Upper lobe of left lung (tissue), 6 donors: ENCODE measurements around the gene GNG13. TPM values are rescaled to one million over a fixed set of nuclear protein-coding genes. Genes with fewer than 3 reads are reported as not detected.
A peak's percentile ranks its signal among the peaks of the same experiment; 100 is the strongest.
"Not testable (repeated sequence)": the region's sequence is repeated elsewhere in the genome, so short reads cannot be mapped to it uniquely, and the experiment has no call there.

Experiments
- ATAC-seq, 2 donors: fragments of 200-7000 bp; cut with Tn5 transposase; one replicate each; pipeline ENCODE4 v1.9.1; 2022; ENCODE audit warnings: mild to moderate bottlenecking in 2 of 2, moderate library complexity in 2 of 2; ENCODE audit not compliant: low FRiP score in 2 of 2
- DNase-seq, 2 donors: peaks; one replicate each; pipeline ENCODE4 v3.0.0-alpha.2; 2019 to 2020
- H3K27ac ChIP-seq, 4 donors: fragments of 200-600 bp; sonication (generic); one replicate each; pipeline ENCODE4 v1.5.1; 2016 to 2019
- H3K27me3 ChIP-seq, 4 donors: fragments of 200-600 bp; sonication (generic); one replicate each; pipeline ENCODE4 v1.5.1; 2017 to 2019
- H3K36me3 ChIP-seq, 4 donors: fragments of 200-600 bp; sonication (generic); one replicate each; pipeline ENCODE4 v1.5.1; 2016 to 2019
- H3K4me1 ChIP-seq, 4 donors: fragments of 200-600 bp; sonication (generic); one replicate each; pipeline ENCODE4 v1.5.1; 2018 to 2019
- H3K4me3 ChIP-seq, 4 donors: fragments of 200-600 bp; sonication (generic); one replicate each; pipeline ENCODE4 v1.5.1; 2017 to 2019; ENCODE audit warnings: mild to moderate bottlenecking in 2 of 4, moderate library complexity in 1 of 4
- H3K9me3 ChIP-seq, 4 donors: fragments of 200-600 bp; sonication (generic); one replicate each; pipeline ENCODE4 v1.5.1; 2018 to 2019
- EP300 ChIP-seq, 4 donors: sonication (generic); formaldehyde crosslinking; IDR thresholded peaks; one replicate each; pipeline ENCODE4 v1.5.1; 2017; ENCODE audit warnings: antibody characterized with exemption in 4 of 4, control low read depth in 2 of 4
- POLR2A ChIP-seq, 4 donors: fragments of 450-650 bp; IDR thresholded peaks; one replicate each; pipeline ENCODE4 v1.5.1; 2016 to 2017; ENCODE audit warnings: antibody characterized with exemption in 4 of 4, mild to moderate bottlenecking in 2 of 4
- POLR2AphosphoS5 ChIP-seq, 2 donors: sonication (generic); formaldehyde crosslinking; IDR thresholded peaks; one replicate each; pipeline ENCODE4 v1.5.1; 2017; ENCODE audit warnings: antibody characterized with exemption in 2 of 2
- WGBS, 2 donors: methylation state at CpG; one replicate each; pipeline ENCODE4 v1.1.5; 2017 to 2018; 5-methylcytosine and 5-hydroxymethylcytosine counted together
- total RNA-seq, 6 donors: library from RNA; depleted of rRNA in 4 of 6; stranded (reverse); fragments of >200 nt in 4 of 6; gene quantifications; one replicate each; pipeline versions ENCODE4 v1.1.0 to v1.2.1, GENCODE V29; 2016 to 2021
- TF ChIP-seq, protein P1 (sequence below), 6 experiments: fragments of 450-650 bp in 4 of 6; fragments of 200-600 bp in 2 of 6; sonication (generic) in 2 of 6; IDR thresholded peaks; one replicate each; pipeline ENCODE4 v1.5.1; 2016 to 2019; ENCODE audit warnings: antibody characterized with exemption in 6 of 6
- donor health status: DM: no; HTN: no; CAD: no; lungs with moderate emphysema.
- donor health status: DM: no; HTN: yes; CAD: no; lungs with severe emphysema.

The GNG13 gene
- total RNA-seq, 6 donors from 2014 or later = not detected

DNA sequence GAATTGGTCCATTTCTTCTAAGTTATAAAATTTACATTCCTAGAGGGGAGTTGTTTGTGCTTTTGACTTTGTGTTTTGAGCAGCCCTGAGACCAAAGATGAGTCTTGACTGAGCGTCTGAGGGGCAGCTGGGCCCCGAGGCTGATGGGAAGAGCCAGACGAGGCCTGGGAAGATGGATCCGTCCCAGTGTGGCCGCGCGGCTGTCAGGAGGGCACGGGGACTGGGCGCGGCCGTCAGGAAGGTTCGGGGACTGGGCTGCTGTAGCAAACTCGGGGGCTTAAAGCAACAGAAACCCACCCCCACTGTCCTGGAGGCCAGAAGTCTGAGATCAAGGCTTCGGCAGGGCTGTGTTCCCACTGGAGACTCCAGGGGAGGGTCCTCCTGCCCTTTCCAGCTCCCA, 38.2 kb upstream of the GNG13 start:
- H3K27ac ChIP-seq = no peak overlapping the region
- WGBS, 2 donors = 91 to 92% methylated on average over 14 of the region's 14 CpGs
- no peaks in the 10 kb centered on the region for H3K27me3 ChIP-seq
- no peak for TF ChIP-seq EP300 (IDR thresholded peaks at IDR 0.05)
- no peak overlapping the region for H3K4me3 ChIP-seq
- H3K9me3 ChIP-seq = peaks cover 6 to 23% (median 16%) of the 10 kb centered on the region in 4 donors
- H3K36me3 ChIP-seq = no peaks in the 10 kb centered on the region
- DNase-seq (peak in 1 of 2 donors; percentile 56), ATAC-seq (no peak)
- no peaks in the 10 kb centered on the region for H3K4me1 ChIP-seq

DNA sequence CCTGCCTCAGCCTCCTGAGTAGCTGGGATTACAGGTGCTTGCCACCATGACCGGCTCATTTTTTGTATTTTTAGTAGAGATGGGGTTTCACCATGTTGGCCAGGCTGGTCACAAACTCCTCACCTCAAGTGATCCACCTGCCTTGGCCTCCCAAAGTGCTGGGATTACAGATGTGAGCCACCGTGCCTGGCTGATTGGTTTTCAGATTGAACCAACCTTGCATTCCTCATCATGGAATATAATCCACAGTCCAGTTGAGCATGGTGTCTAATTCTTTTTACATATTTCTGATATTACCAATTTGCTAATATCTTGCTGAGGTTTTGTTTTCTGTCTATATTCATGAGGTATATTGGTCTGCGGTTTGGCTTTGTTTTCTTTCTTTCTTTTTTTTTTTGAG, 36.3 kb upstream of the GNG13 start:
- not testable (repeated sequence) for ATAC-seq, H3K36me3 ChIP-seq, DNase-seq, H3K27ac ChIP-seq, H3K4me1 ChIP-seq, H3K4me3 ChIP-seq, H3K27me3 ChIP-seq
- WGBS, 2 donors = 84 to 97% methylated on average over 3 of the region's 3 CpGs
- H3K9me3 ChIP-seq = peaks cover 6 to 23% (median 16%) of the 10 kb centered on the region in 4 donors

DNA sequence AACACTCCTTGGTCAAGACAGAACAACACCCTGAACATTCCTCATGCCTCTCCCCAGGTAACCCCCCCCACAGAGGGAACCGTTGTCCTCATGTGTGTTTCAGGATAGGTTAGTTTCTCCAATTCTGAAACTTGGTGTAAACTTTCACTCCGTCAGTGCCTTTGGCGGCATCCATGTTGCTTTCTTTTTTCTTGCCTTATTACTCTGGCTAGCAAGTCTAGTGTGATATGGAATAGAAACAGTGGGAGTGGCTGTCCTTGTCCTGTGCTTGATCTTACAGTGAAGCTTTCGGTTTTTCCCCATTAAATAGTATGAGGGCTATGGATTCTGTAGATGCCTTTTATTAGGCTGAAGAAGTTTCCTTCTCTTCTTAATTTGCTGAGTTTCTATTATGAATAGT, 35.7 kb upstream of the GNG13 start:
- no peaks in the 10 kb centered on the region for H3K27me3 ChIP-seq
- 88 to 91% methylated on average over 4 of the region's 4 CpGs for WGBS, 2 donors
- ATAC-seq = no peak

DNA sequence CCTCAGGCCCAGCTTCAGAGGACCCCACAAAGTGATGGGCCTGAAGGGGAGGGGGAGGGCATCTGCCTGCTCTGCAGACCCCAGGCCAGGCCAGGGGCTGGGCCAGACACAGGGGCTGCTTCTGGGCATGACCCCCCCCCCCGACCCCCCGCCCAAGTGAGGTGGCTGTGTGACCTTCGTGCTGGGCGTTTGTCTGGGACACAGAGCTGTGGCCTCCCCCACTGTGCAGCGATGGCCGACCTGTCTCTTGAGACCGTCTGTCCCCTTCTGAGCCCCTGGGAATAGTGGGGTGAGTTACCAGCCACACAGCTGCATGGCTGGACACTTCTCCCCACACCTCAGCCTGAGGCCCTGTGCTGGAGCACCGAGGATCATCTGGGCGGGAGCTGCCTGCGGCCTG, 34.8 kb upstream of the GNG13 start:
- no peak overlapping the region for H3K4me3 ChIP-seq
- no peaks in the 10 kb centered on the region for H3K36me3 ChIP-seq
- peaks cover 0 to 16% (median 7%) of the 10 kb centered on the region in 4 donors for H3K4me1 ChIP-seq
- no peaks in the 10 kb centered on the region for H3K27me3 ChIP-seq
- ATAC-seq (no peak), DNase-seq (peak in 1 of 2 donors; percentile 38)
- H3K27ac ChIP-seq = no peak overlapping the region
- TF ChIP-seq EP300 (IDR thresholded peaks at IDR 0.05) (no peak), POLR2AphosphoS5 (IDR thresholded peaks at IDR 0.05) (no peak), POLR2A (IDR thresholded peaks at IDR 0.05) (no peak)
- TF ChIP-seq, protein P1, sequence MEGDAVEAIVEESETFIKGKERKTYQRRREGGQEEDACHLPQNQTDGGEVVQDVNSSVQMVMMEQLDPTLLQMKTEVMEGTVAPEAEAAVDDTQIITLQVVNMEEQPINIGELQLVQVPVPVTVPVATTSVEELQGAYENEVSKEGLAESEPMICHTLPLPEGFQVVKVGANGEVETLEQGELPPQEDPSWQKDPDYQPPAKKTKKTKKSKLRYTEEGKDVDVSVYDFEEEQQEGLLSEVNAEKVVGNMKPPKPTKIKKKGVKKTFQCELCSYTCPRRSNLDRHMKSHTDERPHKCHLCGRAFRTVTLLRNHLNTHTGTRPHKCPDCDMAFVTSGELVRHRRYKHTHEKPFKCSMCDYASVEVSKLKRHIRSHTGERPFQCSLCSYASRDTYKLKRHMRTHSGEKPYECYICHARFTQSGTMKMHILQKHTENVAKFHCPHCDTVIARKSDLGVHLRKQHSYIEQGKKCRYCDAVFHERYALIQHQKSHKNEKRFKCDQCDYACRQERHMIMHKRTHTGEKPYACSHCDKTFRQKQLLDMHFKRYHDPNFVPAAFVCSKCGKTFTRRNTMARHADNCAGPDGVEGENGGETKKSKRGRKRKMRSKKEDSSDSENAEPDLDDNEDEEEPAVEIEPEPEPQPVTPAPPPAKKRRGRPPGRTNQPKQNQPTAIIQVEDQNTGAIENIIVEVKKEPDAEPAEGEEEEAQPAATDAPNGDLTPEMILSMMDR (IDR thresholded peaks at IDR 0.05) = no peak
- 91 to 94% methylated on average over 9 to 10 of the region's 10 CpGs for WGBS, 2 donors
- peaks cover 6 to 23% (median 16%) of the 10 kb centered on the region in 4 donors for H3K9me3 ChIP-seq

More for the DNA sequence above, 35.7 kb upstream of the GNG13 start:
- Histone ChIP-seq H3K27ac (no peak overlapping the region), H3K4me3 (no peak overlapping the region), H3K4me1 (peaks cover 0 to 8% (median 7%) of the 10 kb centered on the region in 4 donors), H3K36me3 (no peaks in the 10 kb centered on the region), H3K9me3 (peaks cover 6 to 23% (median 16%) of the 10 kb centered on the region in 4 donors)
- DNase-seq = no peak
- TF ChIP-seq, protein P1 (IDR thresholded peaks at IDR 0.05) = no peak
- no peak for TF ChIP-seq POLR2AphosphoS5 (IDR thresholded peaks at IDR 0.05)
- TF ChIP-seq POLR2A (IDR thresholded peaks at IDR 0.05) = no peak
- TF ChIP-seq EP300 (IDR thresholded peaks at IDR 0.05) = no peak

DNA sequence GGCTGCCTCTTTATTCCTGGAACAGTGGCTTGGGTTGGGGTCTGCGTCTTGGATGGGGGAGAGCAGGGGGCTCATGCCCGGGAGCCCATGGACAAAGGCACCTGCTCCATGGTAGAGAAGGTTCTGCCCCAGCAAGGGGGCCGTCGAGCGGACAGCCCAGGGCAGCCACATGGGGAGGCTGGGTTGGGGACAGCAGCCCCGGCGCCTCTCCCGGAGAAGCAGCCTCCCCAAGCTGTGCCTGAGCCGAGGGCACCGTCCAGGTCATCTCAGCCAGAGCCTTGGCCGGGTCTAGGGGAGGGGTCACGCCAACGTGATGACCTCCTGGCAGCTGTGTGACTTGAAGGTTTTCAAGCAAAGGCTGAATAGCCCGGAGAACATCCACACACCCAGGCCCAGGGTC, 32.9 kb upstream of the GNG13 start:
- Histone ChIP-seq H3K27me3 (no peaks in the 10 kb centered on the region), H3K9me3 (peaks cover 6 to 23% (median 16%) of the 10 kb centered on the region in 4 donors), H3K4me3 (no peak overlapping the region), H3K27ac (no peak overlapping the region), H3K4me1 (peaks cover 0 to 16% (median 7%) of the 10 kb centered on the region in 4 donors), H3K36me3 (no peaks in the 10 kb centered on the region)
- ATAC-seq (no peak), DNase-seq (peak in 1 of 2 donors; percentile 58)
- WGBS, 2 donors = 56 to 89% methylated on average over 2 to 12 of the region's 14 CpGs
- TF ChIP-seq POLR2A (IDR thresholded peaks at IDR 0.05) (no peak), POLR2AphosphoS5 (IDR thresholded peaks at IDR 0.05) (no peak), EP300 (IDR thresholded peaks at IDR 0.05) (no peak)
- TF ChIP-seq, protein P1 (IDR thresholded peaks at IDR 0.05) = no peak

DNA sequence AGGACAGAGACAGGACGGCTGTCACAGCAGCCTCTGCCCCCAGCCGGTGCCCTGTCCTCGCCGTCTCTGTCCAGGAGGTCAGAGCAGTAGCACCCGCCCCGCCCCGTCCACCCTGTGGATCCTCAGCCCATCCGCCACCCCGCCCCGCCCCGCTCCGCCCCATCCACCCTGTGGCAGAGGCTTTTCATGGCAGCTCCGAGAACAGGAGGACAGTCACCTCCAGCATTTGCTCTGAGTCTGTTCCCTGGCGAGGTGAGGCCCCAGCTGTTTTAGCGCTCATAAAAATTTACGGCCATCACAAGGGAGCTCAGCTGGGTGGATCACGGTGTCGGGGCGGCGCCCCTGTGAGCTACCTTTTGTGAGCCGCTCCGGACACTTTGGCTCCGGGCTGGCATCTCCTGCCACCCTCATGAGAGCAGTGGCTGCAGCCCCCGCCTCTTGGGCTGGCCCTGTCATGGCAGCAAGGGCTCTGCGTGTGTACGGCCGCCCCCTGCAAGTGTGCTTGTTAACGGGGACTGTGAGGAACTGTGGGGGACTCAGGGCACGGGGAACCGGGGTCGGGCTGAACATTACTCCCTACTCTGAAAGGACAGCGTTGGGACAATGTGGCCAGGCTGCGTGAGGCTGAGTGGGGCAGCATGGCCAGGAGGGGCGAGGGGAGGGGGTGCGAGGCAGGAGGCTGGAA, 32.3 kb upstream of the GNG13 start:
- Histone ChIP-seq H3K4me3 (no peak overlapping the region), H3K27ac (no peak overlapping the region), H3K27me3 (no peaks in the 10 kb centered on the region), H3K4me1 (peaks cover 0 to 16% (median 7%) of the 10 kb centered on the region in 4 donors), H3K9me3 (peaks cover 6 to 23% (median 16%) of the 10 kb centered on the region in 4 donors), H3K36me3 (no peaks in the 10 kb centered on the region)
- TF ChIP-seq POLR2A (IDR thresholded peaks at IDR 0.05) = no peak
- TF ChIP-seq, protein P1 (IDR thresholded peaks at IDR 0.05) = no peak
- TF ChIP-seq EP300 (IDR thresholded peaks at IDR 0.05) = no peak
- no peak for TF ChIP-seq POLR2AphosphoS5 (IDR thresholded peaks at IDR 0.05)
- WGBS, 2 donors = 87 to 88% methylated on average over 11 to 33 of the region's 35 CpGs
- peak in 1 of 2 donors; percentile 77 for DNase-seq
- ATAC-seq = no peak
